IMR-90 (cell line): ENCODE measurements around the gene TCTA. TPM values are rescaled to one million over a fixed set of nuclear protein-coding genes. Genes with fewer than 3 reads are reported as not detected.

ENCODE experiments used
- ATAC-seq: fragments of 200-7000 bp; cut with Tn5 transposase; 2 replicates; pipeline ENCODE4 v1.9.1; 2020; ENCODE audit warnings: low read depth, mild to moderate bottlenecking, moderate library complexity
- BruUV-seq: library from RNA; stranded (reverse); fragments of 400-500 nt; replicated peaks from 2 replicates; lab custom pipeline; 2021; lab: Mats Ljungman, UMichigan
- CTCF ChIA-PET: fragments of 300-600 bp; formaldehyde crosslinking; extraction: SDS; loops from one replicate; lab custom pipeline; 2021; ENCODE audit warnings: antibody characterized with exemption; lab: Yijun Ruan, JAX
- POLR2A ChIA-PET: fragments of 300-600 bp; sonication (Branson Sonifier 250); formaldehyde crosslinking; loops from one replicate; lab custom pipeline; 2022; ENCODE audit warnings: antibody characterized with exemption; ENCODE audit not compliant: unreplicated experiment; lab: Charles Lee
- DNase-seq: peaks from one replicate; pipeline ENCODE4 v3.0.0; 2013
- H2AFZ ChIP-seq: replicated peaks from 2 replicates; pipeline ENCODE3; 2013; ENCODE audit warnings: low read length, mild to moderate bottlenecking; ENCODE audit not compliant: poor library complexity
- H2AK5ac ChIP-seq: 2 replicates; pipeline ENCODE4 v1.6.1; 2013; ENCODE audit warnings: low read depth, low read length, inconsistent platforms
- H2AK9ac ChIP-seq: replicated peaks from 2 replicates; pipeline ENCODE3; 2013; ENCODE audit warnings: mild to moderate bottlenecking, low read depth, low read length, moderate library complexity; ENCODE audit not compliant: poor library complexity
- H2BK120ac ChIP-seq: 2 replicates; pipeline ENCODE4 v1.6.1; 2013; ENCODE audit warnings: low read depth, low read length, inconsistent platforms
- H2BK15ac ChIP-seq: 3 replicates; pipeline ENCODE4 v1.6.1; 2013; ENCODE audit warnings: low read depth, low read length, inconsistent platforms
- H2BK20ac ChIP-seq: 2 replicates; pipeline ENCODE4 v1.6.1; 2013; ENCODE audit warnings: low read depth, mild to moderate bottlenecking, inconsistent platforms, low read length, moderate library complexity
- H2BK5ac ChIP-seq: 2 replicates; pipeline ENCODE4 v1.6.1; 2013; ENCODE audit warnings: mild to moderate bottlenecking, low read depth, low read length, inconsistent platforms; ENCODE audit not compliant: poor library complexity, severe bottlenecking
- H3K14ac ChIP-seq: replicated peaks from 2 replicates; pipeline ENCODE4 v1.6.1; 2013; ENCODE audit warnings: low read depth, low read length, inconsistent platforms
- H3K18ac ChIP-seq: 2 replicates; pipeline ENCODE4 v1.6.1; 2013; ENCODE audit warnings: low read depth, low read length, control low read depth
- H3K23ac ChIP-seq: 2 replicates; pipeline ENCODE4 v1.6.1; 2013; ENCODE audit warnings: low read depth, low read length, inconsistent platforms
- H3K27ac ChIP-seq: 2 replicates; pipeline ENCODE4 v1.5.1; 2013; ENCODE audit warnings: mild to moderate bottlenecking, control low read depth, low read length; ENCODE audit not compliant: insufficient read depth
- H3K27me3 ChIP-seq: 2 replicates; pipeline ENCODE4 v1.6.1; 2013; ENCODE audit warnings: low read length; ENCODE audit not compliant: control insufficient read depth, insufficient read depth
- H3K36me3 ChIP-seq: 2 replicates; pipeline ENCODE4 v1.6.1; 2013; ENCODE audit warnings: low read length, mixed read lengths; ENCODE audit not compliant: control insufficient read depth, insufficient read depth
- H3K4ac ChIP-seq: 2 replicates; pipeline ENCODE4 v1.6.1; 2013; ENCODE audit warnings: low read depth, low read length, inconsistent platforms
- H3K4me1 ChIP-seq: 2 replicates; pipeline ENCODE4 v1.6.1; 2013; ENCODE audit warnings: low read length, mixed read lengths; ENCODE audit not compliant: control insufficient read depth, insufficient read depth
- H3K4me2 ChIP-seq: 2 replicates; pipeline ENCODE4 v1.6.1; 2013; ENCODE audit warnings: low read depth, mild to moderate bottlenecking, control low read depth, low read length, moderate library complexity
- H3K4me3 ChIP-seq: 2 replicates; pipeline ENCODE4 v1.5.1; 2013; ENCODE audit warnings: low read depth, mild to moderate bottlenecking, control low read depth, low read length, moderate library complexity; ENCODE audit not compliant: insufficient read depth
- H3K56ac ChIP-seq: 2 replicates; pipeline ENCODE4 v1.6.1; 2013; ENCODE audit warnings: low read length, inconsistent platforms; ENCODE audit not compliant: insufficient read depth; ENCODE audit errors: extremely low read depth
- H3K79me1 ChIP-seq, 2 experiments: 2 replicates each; pipeline ENCODE4 v1.6.1; 2013; ENCODE audit warnings: low read length in 2 of 2, inconsistent platforms in 1 of 2, low read depth in 1 of 2
- H3K9ac ChIP-seq: 2 replicates; pipeline ENCODE4 v1.6.1; 2013; ENCODE audit warnings: low read depth, low read length, control low read depth
- H3K9me1 ChIP-seq: 2 replicates; pipeline ENCODE4 v1.6.1; 2013; ENCODE audit warnings: low read length, inconsistent platforms; ENCODE audit not compliant: insufficient read depth
- H3K9me3 ChIP-seq: 2 replicates; pipeline ENCODE4 v1.6.1; 2013; ENCODE audit warnings: low read length; ENCODE audit not compliant: control insufficient read depth, insufficient read depth
- H4K20me1 ChIP-seq: 2 replicates; pipeline ENCODE4 v1.6.1; 2013; ENCODE audit warnings: low read length, inconsistent platforms; ENCODE audit not compliant: insufficient read depth
- H4K5ac ChIP-seq: 2 replicates; pipeline ENCODE4 v1.6.1; 2013; ENCODE audit warnings: mild to moderate bottlenecking, low read depth, low read length, control low read depth
- H4K8ac ChIP-seq, 2 experiments: 2 replicates each; pipeline ENCODE4 v1.6.1; 2013; ENCODE audit warnings: low read depth in 2 of 2, low read length in 2 of 2, control low read depth in 1 of 2, inconsistent platforms in 1 of 2
- H4K91ac ChIP-seq: 2 replicates; pipeline ENCODE4 v1.6.1; 2013; ENCODE audit warnings: low read depth, low read length, inconsistent platforms; ENCODE audit not compliant: insufficient read depth
- BHLHE40 ChIP-seq: fragments of 150-350 bp; IDR thresholded peaks from 2 replicates; pipeline ENCODE4 v1.6.1; 2016; ENCODE audit warnings: mild to moderate bottlenecking, low read depth, low read length
- CEBPB ChIP-seq: IDR thresholded peaks from 2 replicates; pipeline ENCODE4 v1.6.1; 2012; ENCODE audit warnings: low read depth, low read length, improper control_type of control experiment
- CHD1 ChIP-seq: IDR thresholded peaks from 2 replicates; pipeline ENCODE4 v1.6.1; 2012; ENCODE audit warnings: low read depth, low read length, improper control_type of control experiment
- ELK1 ChIP-seq: fragments of 150-350 bp; IDR thresholded peaks from 2 replicates; pipeline ENCODE4 v1.6.1; 2016; ENCODE audit warnings: low read depth, mild to moderate bottlenecking, low read length, moderate library complexity, borderline replicate concordance
- FOS ChIP-seq: fragments of 150-350 bp; IDR thresholded peaks from 2 replicates; pipeline ENCODE4 v1.6.1; 2016; ENCODE audit warnings: low read depth, low read length
- MAFK ChIP-seq: IDR thresholded peaks from 2 replicates; pipeline ENCODE4 v1.6.1; 2012; ENCODE audit warnings: low read depth, low read length, improper control_type of control experiment
- MAZ ChIP-seq: IDR thresholded peaks from 2 replicates; pipeline ENCODE4 v1.6.1; 2012; ENCODE audit warnings: low read depth, mild to moderate bottlenecking, low read length, improper control_type of control experiment, moderate library complexity, borderline replicate concordance
- MXI1 ChIP-seq: IDR thresholded peaks from 2 replicates; pipeline ENCODE4 v1.6.1; 2012; ENCODE audit warnings: low read depth, mild to moderate bottlenecking, low read length, moderate library complexity, borderline replicate concordance
- NFE2L2 ChIP-seq: fragments of 150-350 bp; IDR thresholded peaks from 2 replicates; pipeline ENCODE4 v1.6.1; 2016; ENCODE audit warnings: low read depth, mild to moderate bottlenecking, low read length
- POLR2A ChIP-seq: IDR thresholded peaks from 2 replicates; pipeline ENCODE4 v1.6.1; 2012; ENCODE audit warnings: mild to moderate bottlenecking, low read depth, low read length
- RAD21 ChIP-seq: IDR thresholded peaks from 2 replicates; pipeline ENCODE4 v1.6.1; 2012; ENCODE audit warnings: low read length, improper control_type of control experiment
- RCOR1 ChIP-seq: IDR thresholded peaks from 2 replicates; pipeline ENCODE4 v1.6.1; 2012; ENCODE audit warnings: mild to moderate bottlenecking, low read length, improper control_type of control experiment; ENCODE audit not compliant: insufficient replicate concordance
- RFX5 ChIP-seq: IDR thresholded peaks from 2 replicates; pipeline ENCODE4 v1.8.0; 2012; ENCODE audit warnings: low read depth, mild to moderate bottlenecking, low read length, moderate library complexity
- SMC3 ChIP-seq: fragments of 150-350 bp; IDR thresholded peaks from 2 replicates; pipeline ENCODE4 v1.6.1; 2016; ENCODE audit warnings: low read depth, mild to moderate bottlenecking, antibody characterized with exemption, low read length, moderate library complexity
- WGBS, 2 experiments: methylation state at CpG; one replicate each; pipeline versions ENCODE4 v1.1.5 to v1.1.7; 2013; ENCODE audit warnings: missing lambda C conversion rate in 2 of 2; ENCODE audit not compliant: insufficient read length in 1 of 2; ENCODE audit errors: extremely low coverage in 2 of 2; 5-methylcytosine and 5-hydroxymethylcytosine counted together
- dilution Hi-C: fragments of 300-500 bp; cut with HindIII; formaldehyde crosslinking; loops from one replicate; pipeline ENCODE4 v1.14.3; 2018; ENCODE audit warnings: low sequenced_read_pairs; ENCODE audit not compliant: unreplicated experiment
- in situ Hi-C: fragments of 300-500 bp; cut with MboI; formaldehyde crosslinking; loops from 3 replicates; pipeline ENCODE4 v1.14.3; 2019; ENCODE audit warnings: low sequenced_read_pairs, inconsistent platforms, mixed read lengths
- intact Hi-C: fragments of 100-400 bp; cut with micrococcal nuclease; formaldehyde crosslinking; loops from 2 replicates; pipeline ENCODE4 v1.10.0; 2022
- polyA plus RNA-seq, 3 experiments: library from polyadenylated mRNA; depleted of rRNA; stranded (reverse); fragments of >200 nt; gene quantifications; 2 replicates each; pipeline ENCODE4 v1.2.3, GENCODE V29; 2012; ENCODE audit warnings: low replicate concordance in 1 of 3
- total RNA-seq: library from RNA; depleted of rRNA; stranded (reverse); fragments of >200 nt; gene quantifications from 2 replicates; pipeline ENCODE4 v1.2.3, GENCODE V29; 2012
- TF ChIP-seq, protein P1 (sequence below): fragments of 150-350 bp; IDR thresholded peaks from 2 replicates; pipeline ENCODE4 v1.6.1; 2017; ENCODE audit warnings: mild to moderate bottlenecking, antibody characterized with exemption, low read length, low read depth
- TF ChIP-seq, protein P2 (sequence below): conservative IDR thresholded peaks from 2 replicates; pipeline ENCODE4 v1.5.1; 2012; ENCODE audit warnings: mild to moderate bottlenecking, low read depth, low read length, improper control_type of control experiment

Gene TCTA
- total and polyA plus RNA-seq, 2 of the 4 experiments (the other 2 are of a cell fraction), result 15.1 to 46.6 TPM

- ChIA-PET POLR2A (interaction anchor here (0.6 kb wide), 1 partner anchor 272 kb away, joined by 6 read pairs; no protein-coding TSS in a partner anchor), CTCF (interaction anchor here (1.2 kb wide), 1 partner anchor 113 kb away, joined by 3 read pairs; no protein-coding TSS in a partner anchor)
- H2BK15ac ChIP-seq, result no peak overlapping the region
- dilution Hi-C loops (no loop called here), intact Hi-C loops (no loop called here), in situ Hi-C loops (no loop called here)
- H2AK9ac ChIP-seq, result no peak overlapping the region
- no peak overlapping the region for H3K23ac ChIP-seq
- BruUV-seq, result no TSS peak
- no peak overlapping the region for H3K9ac ChIP-seq
- H2BK120ac ChIP-seq, result no peak overlapping the region
- no peak overlapping the region for H3K27ac ChIP-seq
- H3K27me3 ChIP-seq, result no peaks in the 10 kb centered on the region
- TF ChIP-seq MAZ, result no peak
- no peak for TF ChIP-seq RAD21
- no peak for TF ChIP-seq CHD1
- no peak for TF ChIP-seq BHLHE40
- no peak for TF ChIP-seq MAFK
- no peak for TF ChIP-seq RCOR1
- TF ChIP-seq, protein P1, sequence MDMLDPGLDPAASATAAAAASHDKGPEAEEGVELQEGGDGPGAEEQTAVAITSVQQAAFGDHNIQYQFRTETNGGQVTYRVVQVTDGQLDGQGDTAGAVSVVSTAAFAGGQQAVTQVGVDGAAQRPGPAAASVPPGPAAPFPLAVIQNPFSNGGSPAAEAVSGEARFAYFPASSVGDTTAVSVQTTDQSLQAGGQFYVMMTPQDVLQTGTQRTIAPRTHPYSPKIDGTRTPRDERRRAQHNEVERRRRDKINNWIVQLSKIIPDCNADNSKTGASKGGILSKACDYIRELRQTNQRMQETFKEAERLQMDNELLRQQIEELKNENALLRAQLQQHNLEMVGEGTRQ, result no peak
- no peak for TF ChIP-seq ELK1
- no peak for TF ChIP-seq POLR2A
- TF ChIP-seq, protein P2, sequence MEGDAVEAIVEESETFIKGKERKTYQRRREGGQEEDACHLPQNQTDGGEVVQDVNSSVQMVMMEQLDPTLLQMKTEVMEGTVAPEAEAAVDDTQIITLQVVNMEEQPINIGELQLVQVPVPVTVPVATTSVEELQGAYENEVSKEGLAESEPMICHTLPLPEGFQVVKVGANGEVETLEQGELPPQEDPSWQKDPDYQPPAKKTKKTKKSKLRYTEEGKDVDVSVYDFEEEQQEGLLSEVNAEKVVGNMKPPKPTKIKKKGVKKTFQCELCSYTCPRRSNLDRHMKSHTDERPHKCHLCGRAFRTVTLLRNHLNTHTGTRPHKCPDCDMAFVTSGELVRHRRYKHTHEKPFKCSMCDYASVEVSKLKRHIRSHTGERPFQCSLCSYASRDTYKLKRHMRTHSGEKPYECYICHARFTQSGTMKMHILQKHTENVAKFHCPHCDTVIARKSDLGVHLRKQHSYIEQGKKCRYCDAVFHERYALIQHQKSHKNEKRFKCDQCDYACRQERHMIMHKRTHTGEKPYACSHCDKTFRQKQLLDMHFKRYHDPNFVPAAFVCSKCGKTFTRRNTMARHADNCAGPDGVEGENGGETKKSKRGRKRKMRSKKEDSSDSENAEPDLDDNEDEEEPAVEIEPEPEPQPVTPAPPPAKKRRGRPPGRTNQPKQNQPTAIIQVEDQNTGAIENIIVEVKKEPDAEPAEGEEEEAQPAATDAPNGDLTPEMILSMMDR, result no peak
- no peak for TF ChIP-seq FOS
- no peak for TF ChIP-seq RFX5
- TF ChIP-seq SMC3, result no peak
- no peak for TF ChIP-seq CEBPB
- no peak for TF ChIP-seq NFE2L2
- no peak for TF ChIP-seq MXI1
- peaks cover 12% of the 10 kb centered on the region for H3K9me1 ChIP-seq
- H4K20me1 ChIP-seq, result no peaks in the 10 kb centered on the region
- peaks cover 8% of the 10 kb centered on the region for H3K4me1 ChIP-seq
- no peak overlapping the region for H4K91ac ChIP-seq
- no peak overlapping the region for H3K4ac ChIP-seq
- no peak overlapping the region for H2AK5ac ChIP-seq
- no peak overlapping the region for H2BK20ac ChIP-seq
- no peaks in the 10 kb centered on the region for H3K36me3 ChIP-seq
- no peak overlapping the region for H3K18ac ChIP-seq
- no peak overlapping the region for H3K14ac ChIP-seq
- H3K4me2 ChIP-seq, result no peak overlapping the region
- H4K8ac ChIP-seq, result no peak overlapping the region
- no peak for DNase-seq
- H4K5ac ChIP-seq, result no peak overlapping the region
- no peak overlapping the region for H2AFZ ChIP-seq
- H3K4me3 ChIP-seq, result no peak overlapping the region
- no peak for ATAC-seq
- WGBS, 2 experiments, result no CpG with 5 or more reads among the region's 4 CpGs
- H2BK5ac ChIP-seq, result no peak overlapping the region
- no peaks in the 10 kb centered on the region for H3K79me1 ChIP-seq
- no peak overlapping the region for H3K56ac ChIP-seq
- no peaks in the 10 kb centered on the region for H3K9me3 ChIP-seq
Measured at GRCh38 chr3:49453621-49454020, 41.4 kb downstream of the TCTA start.
